Amniotic stem cell (primary cell): ENCODE measurements around the gene PCDH15.
"Not testable (repeated sequence)": the region's sequence is repeated elsewhere in the genome, so short reads cannot be mapped to it uniquely, and the experiment has no call there.

Experiments
- DNase-seq: peaks from one replicate; lab custom pipeline; 2025; lab: John Stamatoyannopoulos, UW

Gene PCDH15

DNA sequence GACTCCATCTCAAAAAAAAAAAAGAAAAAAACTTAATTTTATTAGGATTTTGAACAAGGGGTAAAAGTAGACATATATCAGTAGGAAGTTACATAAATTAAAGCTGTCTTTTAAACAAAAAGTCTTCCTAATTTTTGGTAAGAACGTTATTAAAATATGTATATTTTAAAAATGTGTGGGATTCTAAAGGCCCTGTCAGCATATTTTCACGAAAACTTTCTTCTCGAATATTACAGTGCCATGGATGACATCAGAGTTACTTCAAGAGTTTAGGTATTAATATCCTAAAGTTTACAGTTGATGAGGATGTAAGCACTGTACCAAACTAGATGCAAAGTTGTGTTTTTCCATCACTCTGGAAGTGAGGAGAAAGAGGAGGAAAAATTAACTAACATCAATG lies 820.8 kb downstream of the PCDH15 start:
- DNase-seq: no peak

DNA sequence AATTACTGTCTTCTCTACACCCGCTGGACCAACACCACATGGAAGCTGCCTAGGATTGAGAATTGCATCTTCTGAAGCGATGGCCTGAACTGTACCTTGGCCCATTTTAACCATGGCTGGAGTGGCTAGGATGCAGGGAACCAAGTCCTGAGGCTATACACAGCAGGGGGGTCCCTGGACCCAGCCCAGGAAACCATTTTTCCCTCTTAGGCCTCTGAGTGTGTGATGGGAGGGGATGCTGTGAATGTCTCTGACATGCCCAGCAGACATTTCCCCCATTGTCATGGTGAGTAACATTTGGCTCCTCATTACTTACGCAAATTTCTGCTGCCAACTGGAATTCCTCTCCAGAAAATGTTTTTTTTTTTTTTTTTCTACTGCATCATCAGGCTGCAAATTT lies 822.7 kb downstream of the PCDH15 start:
- no peak for DNase-seq

DNA sequence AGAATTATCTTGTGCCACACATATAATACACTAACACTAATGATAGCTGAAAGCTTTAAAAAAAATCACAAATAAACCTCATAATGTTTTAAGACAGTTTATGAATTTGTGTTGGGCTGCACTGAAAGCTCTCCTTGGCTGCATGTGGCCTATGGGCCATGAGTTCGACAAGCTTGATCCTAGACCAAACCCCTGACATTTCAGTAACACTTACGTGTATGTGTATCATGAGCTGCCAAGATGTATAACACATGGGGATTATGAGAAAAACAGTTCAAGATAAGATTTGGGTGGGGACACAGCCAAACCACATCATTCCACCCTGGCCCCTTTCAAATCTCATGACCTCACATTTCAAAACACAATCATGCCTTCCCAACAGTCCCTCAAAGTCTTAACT lies 823.8 kb downstream of the PCDH15 start:
- DNase-seq: no peak

DNA sequence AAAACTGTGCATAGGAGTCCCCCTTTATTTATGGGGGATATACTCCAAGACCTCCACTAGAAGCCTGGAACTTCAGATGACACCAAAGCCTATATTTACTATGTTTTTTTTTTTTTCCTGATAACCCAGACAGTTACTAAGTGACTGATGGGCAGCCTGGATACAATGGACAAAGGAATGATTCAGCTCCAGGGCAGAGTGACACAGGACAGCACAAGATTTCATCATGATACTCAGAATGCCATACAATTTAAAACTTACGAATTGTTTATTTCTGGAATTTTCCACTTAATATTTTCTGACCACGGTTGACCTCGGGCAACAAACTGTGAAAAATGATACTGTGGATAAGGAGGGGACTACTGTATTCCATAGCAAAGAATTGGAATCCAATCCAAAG lies 843.6 kb downstream of the PCDH15 start:
- DNase-seq: no peak

DNA sequence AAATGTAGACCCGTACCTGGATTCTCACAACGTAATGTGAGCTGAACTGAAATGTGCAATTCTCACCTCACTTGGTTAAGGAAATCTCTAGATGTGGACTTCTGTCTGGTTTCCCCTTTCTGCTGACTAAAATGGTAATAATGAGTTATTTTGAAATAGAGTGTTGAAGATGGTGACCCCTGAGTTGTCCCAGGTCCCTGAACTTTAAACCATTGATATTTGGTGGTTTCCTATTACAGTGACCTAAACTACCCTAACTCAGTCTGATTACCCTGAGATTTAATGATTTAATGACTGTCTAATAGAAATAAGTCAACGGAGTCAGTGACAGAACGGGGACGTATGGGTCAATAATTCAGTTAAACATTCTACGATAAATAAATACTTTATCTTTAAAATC lies 845.9 kb downstream of the PCDH15 start:
- no peak for DNase-seq

DNA sequence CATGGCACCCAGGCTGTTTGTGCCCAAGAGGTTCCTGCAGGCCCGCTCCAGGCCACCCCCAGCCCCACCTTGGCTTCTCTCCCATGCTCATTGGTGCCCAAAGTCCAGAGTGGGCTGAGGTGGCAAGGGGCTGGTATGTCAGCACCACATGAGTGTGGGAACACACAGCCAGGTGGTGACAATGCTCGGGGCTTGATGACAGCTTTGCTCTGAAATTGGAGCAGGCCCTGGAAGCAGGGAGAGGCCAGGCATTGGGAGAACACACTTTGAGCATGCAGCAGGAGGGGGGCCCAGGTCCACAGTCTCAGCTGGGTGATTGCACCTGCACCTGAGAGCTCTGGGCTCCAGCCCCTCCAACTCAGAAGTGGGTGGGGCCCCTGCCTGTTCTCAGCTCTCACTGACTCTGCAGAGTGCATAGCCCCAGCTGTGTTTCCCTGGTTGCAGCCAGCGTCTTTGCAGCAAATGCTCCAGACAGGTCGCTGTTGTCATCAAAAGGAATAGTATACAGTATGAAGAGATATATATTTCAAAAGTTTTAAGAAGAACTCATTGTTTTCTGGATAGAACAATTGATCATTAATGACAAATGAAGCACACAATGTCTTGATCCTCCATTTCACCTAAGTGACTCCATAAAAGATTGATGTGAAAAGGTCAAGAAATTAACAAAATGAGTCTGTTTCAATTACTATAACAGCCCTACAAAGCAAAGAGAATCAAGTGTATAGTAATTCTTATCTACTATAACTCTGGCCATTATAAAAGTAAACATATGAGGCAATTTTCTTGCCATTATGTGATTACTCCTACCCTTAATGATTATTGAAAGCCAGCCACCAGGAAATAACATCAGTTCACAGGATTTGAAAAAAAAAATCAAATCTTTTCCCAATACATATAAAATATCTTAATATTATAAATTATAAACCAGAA lies 848.1 kb downstream of the PCDH15 start:
- no peak for DNase-seq

DNA sequence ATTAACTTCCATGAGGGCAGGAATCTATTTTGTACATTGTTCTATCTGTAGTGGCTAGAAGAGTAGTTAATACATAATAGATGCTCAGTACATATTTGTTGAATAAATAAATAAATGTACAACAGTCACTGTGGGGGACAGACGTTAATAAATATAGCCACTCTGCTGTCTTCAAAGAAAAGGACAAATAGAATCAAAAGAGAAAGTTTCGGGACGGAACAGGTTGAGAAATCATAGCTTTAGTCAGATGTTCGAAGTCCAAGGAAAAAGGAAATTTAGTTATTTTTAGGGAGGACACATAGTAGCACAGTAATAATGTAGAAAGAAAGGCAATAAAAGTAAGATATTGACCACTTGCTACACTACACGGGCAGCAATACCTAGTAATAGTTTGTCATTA lies 861.4 kb downstream of the PCDH15 start:
- no peak for DNase-seq

DNA sequence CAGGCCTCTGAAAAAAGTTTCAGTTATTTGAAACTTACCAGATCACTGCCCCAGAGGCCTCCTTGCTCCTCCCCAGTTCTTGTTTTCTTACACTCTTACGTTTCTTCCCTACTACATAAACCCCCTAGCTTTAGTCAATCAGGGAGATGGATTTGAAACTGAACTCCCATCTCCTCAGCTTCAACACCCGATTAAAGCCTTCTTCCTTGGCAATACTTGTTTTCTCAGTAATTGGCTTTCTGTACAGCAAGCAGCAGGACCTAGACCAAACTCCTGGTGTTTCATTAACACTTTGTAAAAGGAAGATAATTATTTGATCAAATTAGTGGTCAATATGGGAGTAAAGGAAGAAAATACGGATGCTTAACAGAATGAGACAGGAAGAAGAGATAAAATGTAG lies 870.4 kb downstream of the PCDH15 start:
- no peak for DNase-seq

DNA sequence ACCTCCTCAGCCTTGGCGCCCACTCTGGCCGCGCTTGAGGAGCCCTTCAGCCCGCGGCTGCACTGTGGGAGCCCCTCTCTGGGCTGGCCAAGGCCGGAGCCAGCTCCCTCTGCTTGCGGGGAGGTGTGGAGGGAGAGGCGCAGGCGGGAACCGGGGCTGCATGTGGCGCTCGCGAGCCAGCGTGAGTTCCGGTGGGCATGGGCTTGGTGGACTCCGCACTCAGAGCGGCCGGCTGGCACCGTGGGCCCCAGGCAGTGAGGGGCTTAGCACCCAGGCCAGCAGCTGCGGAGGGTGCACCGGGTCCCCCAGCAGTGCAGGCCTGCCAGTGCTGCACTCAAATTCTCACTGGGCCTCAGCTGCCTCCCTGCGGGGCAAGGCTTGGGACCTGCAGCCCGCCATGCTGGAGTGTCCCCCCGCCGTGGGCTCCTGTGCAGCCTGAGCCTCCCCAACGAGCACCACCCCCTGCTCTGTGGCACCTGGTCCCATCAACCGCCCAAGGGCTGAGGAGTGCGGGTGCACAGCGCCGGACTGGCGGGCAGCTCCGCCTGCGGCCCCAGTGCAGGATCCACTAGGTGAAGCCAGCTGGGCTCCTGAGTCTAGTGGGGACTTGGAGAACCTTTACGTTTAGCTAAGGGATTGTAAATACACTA lies 876.9 kb downstream of the PCDH15 start:
- not testable (repeated sequence) for DNase-seq

DNA sequence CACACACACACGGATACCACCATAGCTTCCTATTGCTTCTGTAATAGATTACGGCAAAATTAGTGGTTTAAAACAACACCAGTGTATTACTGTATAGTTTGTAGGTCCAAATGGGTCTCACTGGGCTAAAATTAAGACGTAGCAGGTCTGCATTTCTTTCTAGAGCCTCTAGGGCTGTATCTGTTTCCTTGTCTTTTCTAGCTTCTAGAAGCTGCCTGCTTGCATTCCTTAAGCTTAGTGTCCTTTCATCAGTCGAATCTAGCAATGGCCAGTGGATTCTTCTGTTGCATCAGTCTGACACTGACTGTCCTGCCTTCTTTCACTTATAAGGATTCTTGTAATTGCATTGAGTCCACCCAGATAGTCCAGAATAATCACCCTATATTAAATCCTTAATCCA lies 882.3 kb downstream of the PCDH15 start:
- no peak for DNase-seq

DNA sequence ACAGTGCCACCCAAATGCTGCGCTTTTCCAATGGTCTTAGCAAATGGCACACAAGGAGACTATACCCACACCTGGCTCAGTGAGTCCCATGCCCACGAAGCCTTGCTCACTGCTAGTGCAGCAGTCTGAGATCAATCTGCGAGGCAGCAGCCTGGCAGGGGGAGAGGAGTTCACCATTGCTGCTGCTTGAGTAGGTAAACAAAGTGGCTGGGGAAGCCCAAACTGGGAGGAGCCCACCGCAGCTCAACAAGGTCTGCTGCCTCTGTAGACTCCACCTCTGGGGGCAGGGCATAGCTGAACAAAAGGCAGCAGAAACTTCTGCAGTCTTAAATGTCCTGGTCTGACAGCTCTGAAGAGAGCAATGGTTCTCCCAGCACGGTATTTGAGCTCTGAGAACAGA lies 891.2 kb downstream of the PCDH15 start:
- DNase-seq: no peak

DNA sequence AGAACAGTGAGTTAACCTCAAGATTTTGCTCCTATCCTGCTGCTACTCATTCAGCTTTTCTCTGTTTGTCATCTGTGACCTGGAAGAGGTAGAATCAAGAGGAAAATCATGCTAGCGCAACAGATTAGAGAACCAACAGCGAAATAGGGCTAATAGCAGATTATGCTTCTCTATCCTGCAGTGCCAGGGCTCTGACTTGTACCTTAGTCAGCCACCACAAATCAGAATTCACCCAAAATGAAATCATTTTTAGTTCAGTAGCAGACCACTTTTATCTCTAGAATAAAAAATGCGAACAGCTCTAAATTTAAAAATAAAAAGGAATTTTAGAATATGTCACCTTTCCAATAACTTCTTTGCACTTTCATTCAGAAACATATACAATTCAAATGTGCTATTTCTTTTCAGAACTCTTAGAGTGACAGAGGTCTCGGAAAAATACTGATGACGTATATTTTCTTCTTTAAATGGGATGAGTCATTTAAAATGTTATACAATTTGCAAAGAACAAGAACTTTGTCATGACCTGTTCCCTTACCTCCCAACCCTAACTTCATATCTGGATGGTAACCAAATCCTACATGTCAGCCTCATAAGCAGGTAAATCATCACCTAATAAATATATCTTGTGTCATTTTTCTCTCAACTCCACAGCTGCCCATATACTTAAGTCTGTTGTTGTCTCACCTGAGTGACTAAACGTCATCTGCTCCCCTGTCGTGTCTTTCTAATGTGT lies 896.4 kb downstream of the PCDH15 start:
- DNase-seq: no peak

DNA sequence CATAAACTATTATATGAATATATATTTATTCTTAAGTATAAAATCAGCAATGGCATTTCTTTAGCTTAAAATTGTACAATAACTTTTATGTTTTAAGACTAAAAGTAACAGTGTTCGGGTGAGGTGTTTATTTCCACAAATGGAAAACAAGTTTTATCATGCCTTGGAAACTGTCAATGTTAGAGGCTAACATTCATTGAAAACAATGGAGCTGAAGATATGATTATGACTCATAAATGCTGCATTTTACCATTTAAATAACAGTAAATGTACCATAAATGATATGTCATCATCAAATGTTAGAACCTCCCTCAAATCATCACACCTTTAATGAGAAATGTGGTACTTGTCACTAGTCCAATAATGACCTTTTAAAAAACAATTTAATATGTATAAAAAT lies 897.3 kb downstream of the PCDH15 start:
- DNase-seq: no peak

DNA sequence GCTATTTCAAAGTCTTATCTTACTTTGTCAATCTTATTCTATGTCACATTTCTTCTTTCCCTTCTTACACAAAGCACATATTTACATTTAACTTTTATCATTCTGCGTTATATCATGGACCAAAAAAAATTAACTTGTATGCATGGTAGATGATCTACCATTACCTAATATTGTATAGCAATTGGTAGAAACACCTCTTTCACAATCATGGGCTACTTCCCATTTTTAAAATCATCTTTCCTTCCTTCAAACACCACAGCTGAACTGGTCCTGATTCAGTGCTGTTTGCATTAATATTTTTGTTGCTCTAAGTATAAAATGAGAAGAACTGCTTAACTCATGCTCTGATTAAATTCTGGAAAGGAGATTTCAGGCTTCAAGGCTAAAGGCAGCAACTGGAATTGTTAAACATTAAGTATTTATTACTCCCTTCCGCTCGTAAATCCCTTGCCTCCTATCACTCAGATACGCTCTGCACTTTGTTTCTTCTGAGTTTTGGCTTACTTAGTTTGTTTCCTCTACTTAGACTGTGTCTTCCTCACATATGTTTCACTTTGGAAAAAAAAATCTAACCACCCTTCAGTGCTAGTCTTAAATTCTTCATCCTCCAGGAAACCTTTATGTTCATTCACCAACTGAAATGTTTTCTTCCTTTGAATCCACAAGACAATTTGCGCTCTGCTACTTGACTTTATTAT lies 901.4 kb downstream of the PCDH15 start:
- DNase-seq: no peak

DNA sequence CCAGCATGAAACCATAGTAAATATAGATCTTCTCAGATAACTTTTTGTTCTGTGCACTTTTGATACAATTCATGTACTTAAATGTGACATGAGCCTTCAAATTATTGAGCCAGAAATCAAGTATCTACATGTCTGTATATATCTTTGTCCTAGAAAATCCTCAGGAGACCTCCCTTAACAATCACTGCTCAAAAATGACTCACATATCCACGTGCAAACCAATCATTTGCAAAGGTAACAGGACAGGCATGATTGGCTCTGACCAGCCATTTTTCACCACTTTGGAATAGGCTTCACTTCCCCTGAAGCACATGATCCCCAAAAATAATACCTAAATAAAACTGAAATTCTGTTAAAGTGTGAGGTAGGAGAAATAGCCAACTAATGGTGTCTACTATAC lies 902.5 kb downstream of the PCDH15 start:
- no peak for DNase-seq

DNA sequence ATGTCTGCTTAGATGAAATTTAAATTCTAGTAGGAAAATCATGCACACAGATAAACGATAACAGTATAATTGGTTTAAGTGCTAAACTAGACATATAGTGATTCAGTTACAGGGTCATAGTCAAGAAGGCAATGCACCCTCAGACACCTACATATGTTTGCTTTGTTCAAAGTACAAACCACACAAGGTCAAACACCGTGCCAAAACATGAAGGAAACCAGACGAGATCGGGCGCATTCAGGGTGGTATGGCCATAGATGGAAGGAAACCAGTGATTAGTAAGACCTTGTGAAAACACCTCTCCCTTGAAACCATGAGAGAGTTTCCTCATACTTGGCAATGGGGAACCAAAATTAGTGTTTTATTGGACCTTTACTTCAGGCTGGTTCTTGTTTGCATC lies 906.9 kb downstream of the PCDH15 start:
- no peak for DNase-seq

DNA sequence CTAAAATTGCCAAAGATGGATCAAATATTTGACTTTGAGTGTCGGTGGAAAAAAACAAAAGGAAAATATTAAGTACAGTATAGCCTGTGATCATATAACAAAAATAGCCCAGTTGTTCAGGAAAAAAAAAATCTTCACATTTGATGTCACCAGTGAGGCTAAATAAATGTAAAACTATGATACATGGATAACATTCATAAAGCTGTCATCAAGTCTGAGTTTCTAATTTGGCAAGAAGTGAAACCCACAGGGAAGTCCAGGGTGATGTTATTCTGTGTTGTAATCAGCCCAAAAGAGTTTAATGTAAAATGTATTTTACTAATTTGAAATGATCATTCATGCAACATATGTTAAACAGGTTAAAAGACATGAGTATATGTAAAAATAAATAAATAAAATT lies 908.0 kb downstream of the PCDH15 start:
- DNase-seq: no peak

DNA sequence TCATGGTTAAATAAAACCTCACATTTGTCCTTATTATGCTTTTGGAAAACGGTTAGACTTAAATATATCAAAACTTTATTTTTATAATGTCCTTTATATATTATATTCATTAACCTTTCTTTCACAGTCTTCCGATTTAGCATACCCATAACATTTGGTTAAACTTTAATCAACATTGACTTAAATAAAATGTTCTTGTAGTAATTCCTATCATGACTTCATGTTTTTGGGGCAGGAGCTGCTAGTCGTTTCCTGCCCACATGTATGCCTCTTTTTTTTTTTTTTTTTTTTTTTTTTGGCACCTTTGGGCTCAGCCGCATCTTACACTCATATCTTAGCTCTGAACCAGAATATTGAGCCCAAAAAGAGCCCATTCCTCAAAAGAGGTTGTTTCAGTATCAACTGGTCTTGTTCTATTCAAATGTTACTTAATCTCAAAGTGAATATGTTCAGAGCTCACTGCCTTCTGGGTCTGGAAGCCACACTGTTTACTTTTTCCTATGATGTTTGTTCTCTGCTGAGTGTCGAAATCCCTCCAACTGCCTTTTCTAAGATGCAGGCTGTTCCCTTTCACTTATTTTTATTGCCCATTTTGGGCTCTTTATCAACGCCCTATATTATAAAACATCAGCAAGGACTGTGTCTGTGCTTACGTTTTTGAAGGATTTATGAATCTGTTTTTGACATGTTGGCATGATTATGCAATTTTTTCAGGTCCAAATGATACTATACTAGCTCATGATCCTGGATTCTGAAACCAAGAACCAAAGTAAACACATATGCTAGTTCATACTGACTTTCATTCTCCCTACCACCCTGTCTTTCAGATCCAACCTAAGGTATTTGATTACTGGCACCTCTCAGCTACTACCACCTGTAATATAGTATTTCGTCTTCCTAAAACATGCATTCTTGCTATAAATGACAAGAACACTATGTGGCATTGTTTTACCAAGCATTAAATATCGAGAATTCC lies 914.4 kb downstream of the PCDH15 start:
- DNase-seq: no peak

DNA sequence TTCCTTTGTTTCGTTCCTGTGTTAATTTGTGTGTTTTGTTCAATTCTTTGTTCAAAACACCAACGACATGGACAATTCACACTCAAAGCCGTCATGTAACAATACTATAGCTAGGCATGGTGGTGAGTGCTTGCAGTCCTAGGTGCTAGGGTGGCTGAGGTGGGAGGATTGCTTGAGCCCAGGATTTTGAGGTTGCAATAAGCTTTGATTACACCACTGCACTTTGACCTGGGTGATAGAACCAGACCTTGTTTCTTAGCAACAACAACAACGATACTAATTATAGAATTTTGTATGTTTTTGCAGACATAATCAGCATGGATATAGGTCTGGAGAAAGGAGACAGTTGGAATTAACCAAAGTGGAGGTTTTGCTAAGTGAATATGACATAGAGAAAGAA lies 936.2 kb downstream of the PCDH15 start:
- DNase-seq: no peak

DNA sequence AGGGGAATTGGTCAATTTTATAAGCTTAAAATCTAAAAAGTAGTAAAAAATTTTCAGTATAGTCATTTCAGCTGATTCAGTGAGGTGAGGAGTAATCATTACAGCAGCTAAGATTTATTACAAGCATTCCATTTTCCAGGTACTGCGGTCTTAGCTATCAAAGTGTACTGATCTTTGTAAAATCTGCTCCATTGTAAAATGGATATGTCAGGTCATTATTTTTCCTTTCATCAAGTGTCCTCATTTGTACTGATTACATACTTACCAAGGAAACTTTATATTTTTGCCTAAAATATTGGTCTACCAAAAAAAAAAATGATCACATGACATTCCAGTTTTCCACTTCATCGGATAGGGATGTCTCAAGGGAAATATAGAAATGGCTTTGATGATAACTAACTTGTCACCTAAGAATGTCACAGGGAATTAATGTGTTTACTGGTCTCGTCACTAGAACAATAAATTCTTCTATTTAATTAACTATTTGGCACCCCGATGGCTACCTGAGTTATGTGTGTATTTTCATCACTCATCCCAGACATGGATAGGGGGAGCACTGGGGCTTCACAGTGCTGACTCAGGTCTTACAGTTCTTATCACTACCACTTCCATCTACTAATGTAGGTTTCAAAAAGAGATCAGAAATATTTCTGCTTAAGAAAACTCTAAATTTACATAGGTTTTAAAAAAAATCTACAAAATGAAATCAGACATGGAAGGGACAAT lies 948.4 kb downstream of the PCDH15 start:
- DNase-seq: no peak
